Activated T-cell treated with anti-CD3 and anti-CD28 coated beads for 24 hours (primary cell): ENCODE measurements around the gene NDFIP1.

Experiments used
- DNase-seq: peaks from one replicate; pipeline ENCODE4 v3.0.0-alpha.2; 2020; ENCODE audit warnings: low read depth

NDFIP1 gene

DNA sequence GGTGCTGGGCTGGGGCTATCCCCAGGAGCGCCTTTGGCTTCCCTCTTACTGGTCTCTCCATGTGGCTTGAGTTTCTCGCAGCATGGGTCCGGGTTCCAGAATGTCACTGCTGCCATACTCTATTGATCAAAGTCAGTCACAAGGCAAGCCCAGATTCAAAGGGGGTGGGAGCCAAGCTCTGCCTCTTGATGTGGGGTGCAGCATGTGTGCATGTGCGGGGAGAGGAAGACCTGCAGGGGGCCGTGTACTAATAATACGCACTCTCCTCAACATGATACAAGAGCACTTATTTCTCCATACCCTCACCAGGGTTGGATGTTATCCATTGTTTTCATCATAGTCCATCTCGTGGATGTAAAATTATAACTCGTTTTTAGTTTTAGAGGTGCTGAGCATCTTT, 81.2 kb downstream of the NDFIP1 start:
- DNase-seq = no peak

DNA sequence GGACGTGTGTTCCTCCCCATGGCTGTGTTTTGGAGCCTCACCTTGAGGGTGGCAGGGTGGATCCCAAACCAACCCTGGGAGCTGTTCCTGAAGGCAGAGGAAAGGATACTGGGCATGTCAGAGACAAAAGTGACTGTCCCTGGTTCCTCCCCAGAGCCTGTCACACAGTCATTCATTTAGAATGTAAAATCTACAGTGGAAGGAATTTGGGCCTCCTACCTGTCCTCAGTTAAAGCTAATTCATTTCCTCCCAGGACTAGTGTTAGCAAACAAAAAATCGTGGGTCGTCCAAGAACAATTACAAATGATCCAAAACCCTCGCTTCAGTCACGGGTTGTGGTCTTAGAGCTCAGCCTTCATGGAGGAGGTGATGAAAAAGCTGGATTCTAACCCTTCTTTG, 83.2 kb downstream of the NDFIP1 start:
- DNase-seq = no peak

DNA sequence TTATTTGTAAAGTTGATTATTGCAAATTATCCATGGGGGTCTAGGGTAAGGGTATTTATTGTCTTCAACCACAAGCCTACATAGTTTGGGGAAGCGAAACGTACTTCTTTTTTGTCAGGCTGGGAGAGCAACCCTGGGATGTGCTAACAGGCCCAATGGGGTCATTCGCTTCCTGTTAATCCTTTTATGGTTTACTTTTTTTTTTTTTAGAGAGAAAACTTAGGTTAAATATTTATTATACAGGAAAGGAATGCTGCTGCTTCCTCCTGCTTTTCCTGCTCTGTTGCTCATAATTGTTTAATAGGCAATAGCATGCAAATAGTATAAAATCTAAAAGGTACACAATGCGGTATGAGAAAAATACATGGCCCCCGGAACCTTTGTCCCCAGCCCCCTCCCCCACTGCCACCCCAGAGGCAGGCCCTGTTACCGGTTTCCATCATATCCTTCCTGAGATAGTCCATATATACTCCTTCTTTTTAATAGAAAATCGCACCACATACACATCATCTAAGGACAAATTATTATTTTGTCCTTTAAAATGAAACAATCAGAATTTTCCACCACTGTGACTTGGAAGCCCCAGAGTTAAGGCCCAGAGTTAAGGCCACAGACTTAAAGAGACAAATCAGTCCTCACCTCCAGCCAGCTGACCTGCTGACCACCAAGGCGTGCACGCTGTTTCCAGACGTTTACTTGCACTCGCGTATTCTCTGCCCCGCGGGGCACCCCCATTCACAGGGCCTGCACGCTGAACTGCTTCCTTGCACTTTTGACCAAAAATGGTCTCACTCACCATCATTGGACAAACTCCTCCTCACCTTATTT, 83.9 kb downstream of the NDFIP1 start:
- DNase-seq = no peak

DNA sequence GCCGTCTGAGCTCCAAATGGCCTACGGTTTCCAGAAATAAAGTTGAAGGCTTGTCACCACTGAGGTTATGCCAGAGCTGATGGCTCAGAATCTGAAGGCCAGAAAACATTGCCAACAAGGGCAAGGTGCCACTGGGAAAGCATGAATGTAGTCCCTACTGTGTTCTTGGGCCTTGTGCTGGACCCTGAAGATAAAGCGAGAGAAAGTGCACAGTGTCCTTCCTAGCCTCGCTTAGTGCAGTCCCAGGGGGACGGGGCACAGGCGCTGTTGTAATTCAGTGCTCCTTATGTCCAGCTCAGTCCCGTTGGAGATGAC, 84.5 kb downstream of the NDFIP1 start:
- DNase-seq = no peak

- no peak for DNase-seq
Measured at GRCh38 chr5:142197098-142197497, 88.5 kb downstream of the NDFIP1 start.

GRCh38 chr5:142197781-142198180, 89.2 kb downstream of the NDFIP1 start:
- DNase-seq = no peak

DNA sequence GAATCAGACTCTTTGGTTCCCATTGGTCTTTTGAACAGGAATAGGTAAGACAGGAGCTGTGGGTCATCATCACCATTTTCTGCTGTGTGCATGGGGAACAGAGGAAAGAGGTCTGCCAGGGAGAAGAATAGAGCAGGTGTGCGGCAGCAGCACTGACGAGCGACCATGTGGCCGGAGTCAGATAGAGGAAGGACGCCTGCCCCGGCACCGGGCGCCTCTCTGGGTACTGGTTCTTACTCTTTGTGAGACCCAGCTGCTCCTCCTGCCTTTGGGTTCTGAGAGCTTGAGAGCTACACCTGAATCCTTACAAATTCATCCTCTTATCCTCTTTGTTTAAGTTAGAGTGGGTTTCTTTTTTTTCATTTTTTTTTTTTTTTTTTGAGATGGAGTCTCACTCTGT, 90.8 kb downstream of the NDFIP1 start:
- DNase-seq = no peak

GRCh38 chr5:142200387-142200786, 91.8 kb downstream of the NDFIP1 start:
- DNase-seq = no peak

GRCh38 chr5:142201471-142201887, 92.9 kb downstream of the NDFIP1 start:
- DNase-seq = no peak

GRCh38 chr5:142202282-142202681, 93.7 kb downstream of the NDFIP1 start:
- no peak for DNase-seq
